ENCODE results near the gene IL22RA2.
A peak's percentile ranks its signal among the peaks of the same experiment; 100 is the strongest.

GRCh38 chr6:137170266-137171052, 3.0 kb downstream of the IL22RA2 start:
- no peak; the same call in 1 of the 2 replicates for TF ChIP-seq FOXM1 (IDR thresholded peaks at IDR 0.05; ENCODE audit: low read depth)
- no peak for TF ChIP-seq FOXM1 (CRISPR knock-in tag; IDR thresholded peaks at IDR 0.05; ENCODE audit: low read depth)
- no peak for TF ChIP-seq HDGF (IDR thresholded peaks at IDR 0.05)
- TF ChIP-seq EP300 (IDR thresholded peaks at IDR 0.05; ENCODE audit: low read length), result peak; percentile 58; the same call in 1 of the 2 replicates
- TF ChIP-seq, protein P1, sequence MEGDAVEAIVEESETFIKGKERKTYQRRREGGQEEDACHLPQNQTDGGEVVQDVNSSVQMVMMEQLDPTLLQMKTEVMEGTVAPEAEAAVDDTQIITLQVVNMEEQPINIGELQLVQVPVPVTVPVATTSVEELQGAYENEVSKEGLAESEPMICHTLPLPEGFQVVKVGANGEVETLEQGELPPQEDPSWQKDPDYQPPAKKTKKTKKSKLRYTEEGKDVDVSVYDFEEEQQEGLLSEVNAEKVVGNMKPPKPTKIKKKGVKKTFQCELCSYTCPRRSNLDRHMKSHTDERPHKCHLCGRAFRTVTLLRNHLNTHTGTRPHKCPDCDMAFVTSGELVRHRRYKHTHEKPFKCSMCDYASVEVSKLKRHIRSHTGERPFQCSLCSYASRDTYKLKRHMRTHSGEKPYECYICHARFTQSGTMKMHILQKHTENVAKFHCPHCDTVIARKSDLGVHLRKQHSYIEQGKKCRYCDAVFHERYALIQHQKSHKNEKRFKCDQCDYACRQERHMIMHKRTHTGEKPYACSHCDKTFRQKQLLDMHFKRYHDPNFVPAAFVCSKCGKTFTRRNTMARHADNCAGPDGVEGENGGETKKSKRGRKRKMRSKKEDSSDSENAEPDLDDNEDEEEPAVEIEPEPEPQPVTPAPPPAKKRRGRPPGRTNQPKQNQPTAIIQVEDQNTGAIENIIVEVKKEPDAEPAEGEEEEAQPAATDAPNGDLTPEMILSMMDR (IDR thresholded peaks at IDR 0.05 in 2 of 3, conservative IDR thresholded peaks at IDR 0.05 in 1 of 3; ENCODE audit: insufficient read depth in 2 of 3, low read depth in 1 of 3, low read length in 3 of 3), result no peak
- TF ChIP-seq REST (IDR thresholded peaks at IDR 0.05; ENCODE audit: borderline replicate concordance), result no peak
- TF ChIP-seq REST (CRISPR knock-in tag; IDR thresholded peaks at IDR 0.05; ENCODE audit: low read depth), result no peak
- no peak for TF ChIP-seq SAP30 (IDR thresholded peaks at IDR 0.05; ENCODE audit: borderline replicate concordance, insufficient read depth, low read depth, low read length, poor library complexity, severe bottlenecking)
- peak; percentile 71 for TF ChIP-seq L3MBTL2 (IDR thresholded peaks at IDR 0.05)
- no peak for TF ChIP-seq HNRNPL (IDR thresholded peaks at IDR 0.05; ENCODE audit: low read depth, low read length)
- TF ChIP-seq ARID1B (IDR thresholded peaks at IDR 0.05), result peak; percentile 91
- no peak for TF ChIP-seq POLR2A (conservative IDR thresholded peaks at IDR 0.05)
- TF ChIP-seq ZNF551 (CRISPR knock-in tag; IDR thresholded peaks at IDR 0.05), result no peak
- no peak for TF ChIP-seq SMARCB1 (IDR thresholded peaks at IDR 0.05; ENCODE audit: insufficient read length, low read depth)

Data from K562 (cell line).